GM12865 (cell line): ENCODE measurements around the gene SERINC3.

ENCODE experiments used
- DNase-seq: peaks from one replicate; pipeline ENCODE4 v3.0.0; 2010; ENCODE audit warnings: low read depth
- H3K4me3 ChIP-seq: 2 replicates; pipeline ENCODE4 v1.5.1; 2011; ENCODE audit warnings: mild to moderate bottlenecking, low read depth, low read length, control low read depth
- TF ChIP-seq, protein P1 (sequence below): IDR thresholded peaks from 2 replicates; pipeline ENCODE4 v1.5.1; 2011; ENCODE audit warnings: low read length, control low read depth, low read depth, inconsistent platforms; ENCODE audit not compliant: insufficient read depth; ENCODE audit errors: missing control alignments

The SERINC3 gene

DNA sequence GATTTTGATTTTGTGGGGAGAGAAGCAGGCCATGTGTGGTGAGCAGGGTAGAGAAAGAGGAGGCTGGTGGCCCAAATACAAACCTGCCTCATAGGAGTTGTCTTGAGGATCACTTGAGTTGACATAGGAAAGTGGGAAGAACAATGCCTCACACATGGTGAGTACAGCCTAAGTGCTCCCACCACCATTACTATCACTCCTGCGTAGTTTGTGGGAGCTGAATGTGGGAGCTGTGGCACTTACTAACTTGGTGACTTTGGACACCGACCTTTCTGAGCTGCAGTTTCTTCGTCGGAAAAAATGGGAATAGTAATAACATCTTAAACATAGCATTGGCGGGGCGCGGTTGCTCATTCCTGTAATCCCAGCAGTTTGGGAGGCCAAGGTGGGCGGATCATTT is 25.5 kb upstream of the SERINC3 start:
- no peak overlapping the region for H3K4me3 ChIP-seq
- no peak for DNase-seq
- TF ChIP-seq, protein P1, sequence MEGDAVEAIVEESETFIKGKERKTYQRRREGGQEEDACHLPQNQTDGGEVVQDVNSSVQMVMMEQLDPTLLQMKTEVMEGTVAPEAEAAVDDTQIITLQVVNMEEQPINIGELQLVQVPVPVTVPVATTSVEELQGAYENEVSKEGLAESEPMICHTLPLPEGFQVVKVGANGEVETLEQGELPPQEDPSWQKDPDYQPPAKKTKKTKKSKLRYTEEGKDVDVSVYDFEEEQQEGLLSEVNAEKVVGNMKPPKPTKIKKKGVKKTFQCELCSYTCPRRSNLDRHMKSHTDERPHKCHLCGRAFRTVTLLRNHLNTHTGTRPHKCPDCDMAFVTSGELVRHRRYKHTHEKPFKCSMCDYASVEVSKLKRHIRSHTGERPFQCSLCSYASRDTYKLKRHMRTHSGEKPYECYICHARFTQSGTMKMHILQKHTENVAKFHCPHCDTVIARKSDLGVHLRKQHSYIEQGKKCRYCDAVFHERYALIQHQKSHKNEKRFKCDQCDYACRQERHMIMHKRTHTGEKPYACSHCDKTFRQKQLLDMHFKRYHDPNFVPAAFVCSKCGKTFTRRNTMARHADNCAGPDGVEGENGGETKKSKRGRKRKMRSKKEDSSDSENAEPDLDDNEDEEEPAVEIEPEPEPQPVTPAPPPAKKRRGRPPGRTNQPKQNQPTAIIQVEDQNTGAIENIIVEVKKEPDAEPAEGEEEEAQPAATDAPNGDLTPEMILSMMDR, result no peak

DNA sequence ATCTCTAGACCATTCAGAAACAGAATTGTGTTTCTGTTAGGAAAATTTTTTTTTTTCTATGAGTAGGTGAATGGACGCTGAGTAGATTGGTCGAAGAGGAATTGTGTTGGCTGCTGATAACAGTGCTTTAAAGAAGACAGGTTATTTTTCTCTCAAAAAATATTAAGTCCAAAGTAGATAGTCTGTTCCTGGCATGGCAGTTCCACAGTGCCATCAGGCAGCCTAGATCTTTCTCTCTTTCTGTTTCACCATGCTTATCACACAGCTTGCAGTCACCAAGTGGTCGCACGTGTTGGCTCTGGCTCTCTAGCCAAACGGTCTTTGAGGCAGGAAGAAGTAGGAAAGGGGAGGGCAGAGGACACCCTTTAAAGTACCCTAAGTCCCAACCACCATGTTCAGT is 22.4 kb upstream of the SERINC3 start:
- no peak overlapping the region for H3K4me3 ChIP-seq
- DNase-seq, result no peak
- TF ChIP-seq, protein P1, result no peak

GRCh38 chr20:44543358-44543757 is 21.5 kb upstream of the SERINC3 start:
- no peak for DNase-seq
- TF ChIP-seq, protein P1, result no peak
- no peak overlapping the region for H3K4me3 ChIP-seq

GRCh38 chr20:44542890-44543289 is 21.0 kb upstream of the SERINC3 start:
- no peak for DNase-seq
- H3K4me3 ChIP-seq, result no peak overlapping the region
- TF ChIP-seq, protein P1, result no peak

GRCh38 chr20:44541992-44542391 is 20.1 kb upstream of the SERINC3 start:
- no peak for DNase-seq
- TF ChIP-seq, protein P1, result no peak
- H3K4me3 ChIP-seq, result no peak overlapping the region

DNA sequence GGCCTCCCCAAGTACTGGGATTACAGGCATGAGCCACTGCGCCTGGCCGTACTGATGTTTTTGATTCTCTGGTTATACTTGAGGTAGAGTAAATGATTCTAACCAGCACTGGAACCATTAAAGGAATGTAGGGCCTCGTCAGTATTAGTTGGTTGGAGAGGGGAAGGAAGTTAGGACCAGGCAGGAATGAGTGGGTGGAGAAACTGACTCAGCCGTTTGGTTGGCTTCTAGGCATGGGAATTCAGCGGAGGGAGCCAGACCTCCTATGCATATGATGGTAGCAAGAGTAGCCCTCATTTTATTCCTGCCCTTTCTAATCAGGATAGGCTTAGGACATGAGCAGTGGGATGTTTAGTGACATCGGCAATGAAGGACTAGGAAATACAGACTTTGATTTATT is 19.0 kb upstream of the SERINC3 start:
- no peak for DNase-seq
- no peak overlapping the region for H3K4me3 ChIP-seq
- TF ChIP-seq, protein P1, result no peak

DNA sequence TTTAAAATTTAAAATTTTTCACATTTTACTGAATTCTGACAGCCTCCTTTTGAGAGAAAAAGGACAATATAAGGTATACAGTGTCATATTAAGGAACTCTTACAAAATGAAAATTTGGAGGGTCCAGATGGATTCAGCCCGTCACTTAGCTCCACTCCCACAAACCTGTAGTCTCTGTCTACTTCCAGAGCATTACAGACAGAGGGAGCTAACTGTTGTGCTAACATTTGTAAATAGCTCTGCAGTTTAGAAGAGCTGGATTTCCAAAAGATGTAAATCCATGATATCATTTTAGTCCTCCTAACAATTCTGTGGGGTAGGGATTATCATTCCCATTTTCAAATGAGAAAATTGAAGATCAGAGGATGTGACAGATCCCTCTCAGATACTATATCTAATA is 16.1 kb upstream of the SERINC3 start:
- DNase-seq, result no peak
- no peak overlapping the region for H3K4me3 ChIP-seq
- TF ChIP-seq, protein P1, result no peak
